HepG2 (cell line): ENCODE data around the gene ANKRD49. TPM values are rescaled to one million over a fixed set of nuclear protein-coding genes. Genes with fewer than 3 reads are reported as not detected.

ENCODE experiments used
- ATAC-seq: fragments of 200-7000 bp; cut with Tn5 transposase; 3 replicates; pipeline ENCODE4 v1.9.1; 2020; ENCODE audit warnings: mild to moderate bottlenecking, moderate library complexity
- BruUV-seq: library from RNA; stranded (reverse); fragments of 400-500 nt; replicated peaks from 2 replicates; lab custom pipeline; 2021; lab: Mats Ljungman, UMichigan
- CTCF ChIA-PET: fragments of 300-600 bp; formaldehyde crosslinking; extraction: SDS; loops from one replicate; lab custom pipeline; 2021; ENCODE audit warnings: low total read pairs, inconsistent platforms, low intra/inter-chr PET ratio; lab: Yijun Ruan, JAX
- POLR2A ChIA-PET: fragments of 350-600 bp; sonication (Branson Sonifier 250); formaldehyde crosslinking; loops from one replicate; lab custom pipeline; 2020; ENCODE audit warnings: antibody characterized with exemption, inconsistent platforms; lab: Yijun Ruan, JAX
- DNase-seq: peaks from one replicate; pipeline ENCODE4 v3.0.0-alpha.2; 2015; ENCODE audit warnings: low spot score
- FAIRE-seq: peaks from 3 replicates; lab custom pipeline; 2011; peaks lifted over from hg19 to GRCh38; lab: Jason Lieb, UNC
- H2AFZ ChIP-seq: one replicate; pipeline ENCODE4 v1.6.1; 2011; ENCODE audit warnings: low read length, inconsistent platforms
- H3K27ac ChIP-seq: fragments of 300-600 bp; 3 replicates; pipeline ENCODE4 v1.8.0; 2011; ENCODE audit warnings: mixed run types, mild to moderate bottlenecking, mixed read lengths, low read length, inconsistent platforms; ENCODE audit not compliant: insufficient read depth; ENCODE audit errors: extremely low read length
- H3K27me3 ChIP-seq, 2 experiments: fragments of 200-600 bp in 1 of 2; 2 replicates in 1 of 2; 3 replicates in 1 of 2; pipeline versions ENCODE4 v1.6.0 to v1.8.0; 2011; ENCODE audit warnings: low read length in 2 of 2, mild to moderate bottlenecking in 2 of 2, moderate library complexity in 2 of 2, inconsistent platforms in 1 of 2; ENCODE audit not compliant: insufficient read depth in 2 of 2, control insufficient read depth in 1 of 2
- H3K36me3 ChIP-seq, 2 experiments: fragments of 200-600 bp in 1 of 2; replicated peaks in 1 of 2; 2 replicates in 1 of 2; 3 replicates in 1 of 2; pipeline versions ENCODE4 v1.5.1 to v1.8.0; 2011; ENCODE audit warnings: low read length in 2 of 2, inconsistent platforms in 1 of 2; ENCODE audit not compliant: insufficient read depth in 2 of 2, control insufficient read depth in 1 of 2
- H3K4me1 ChIP-seq: 2 replicates; pipeline ENCODE4 v1.5.1; 2012; ENCODE audit warnings: low read length, inconsistent platforms; ENCODE audit not compliant: insufficient read depth
- H3K4me2 ChIP-seq: 2 replicates; pipeline ENCODE4 v1.6.0; 2011; ENCODE audit warnings: low read depth, low read length, inconsistent platforms
- H3K4me3 ChIP-seq, 3 experiments: fragments of 200-600 bp in 1 of 3; sonication (generic), shearing (Covaris generic) in 1 of 3; replicated peaks in 1 of 3; 2 replicates each; pipeline ENCODE4 v1.5.1; 2011 to 2016; ENCODE audit warnings: low read length in 3 of 3, inconsistent platforms in 2 of 3, low read depth in 2 of 3, mild to moderate bottlenecking in 2 of 3, control low read depth in 1 of 3, mixed read lengths in 1 of 3; ENCODE audit not compliant: insufficient read depth in 1 of 3
- H3K79me2 ChIP-seq: one replicate; pipeline ENCODE4 v1.6.1; 2011; ENCODE audit warnings: low read length, inconsistent platforms; ENCODE audit not compliant: insufficient read depth
- H3K9ac ChIP-seq: 2 replicates; pipeline ENCODE4 v1.6.0; 2011; ENCODE audit warnings: mild to moderate bottlenecking, low read depth, low read length, inconsistent platforms; ENCODE audit not compliant: insufficient read depth
- H3K9me3 ChIP-seq: 2 replicates; pipeline ENCODE4 v1.5.1; 2012; ENCODE audit warnings: mild to moderate bottlenecking, low read length
- H4K20me1 ChIP-seq: 2 replicates; pipeline ENCODE4 v1.6.0; 2011; ENCODE audit warnings: inconsistent platforms, mild to moderate bottlenecking, low read length, moderate library complexity; ENCODE audit not compliant: insufficient read depth
- MAFF ChIP-seq: IDR thresholded peaks from 2 replicates; pipeline ENCODE4 v1.6.1; 2011; ENCODE audit warnings: low read depth, low read length, improper control_type of control experiment
- MAFK ChIP-seq, 2 experiments: IDR thresholded peaks in 1 of 2; conservative IDR thresholded peaks in 1 of 2; 2 replicates each; pipeline ENCODE4 v1.6.1; 2011; ENCODE audit warnings: improper control_type of control experiment in 2 of 2, low read length in 2 of 2
- STAG1 ChIP-seq: sonication (generic); formaldehyde crosslinking; IDR thresholded peaks from 2 replicates; pipeline ENCODE4 v1.4.0; 2020; ENCODE audit warnings: missing genetic modification reagents
- TAF15 ChIP-seq: fragments of 200-400 bp; formaldehyde crosslinking; IDR thresholded peaks from one replicate; pipeline ENCODE4 v1.6.1; 2018; ENCODE audit warnings: mild to moderate bottlenecking, low read depth, low read length; ENCODE audit not compliant: poor library complexity, severe bottlenecking
- ZNF335 ChIP-seq: sonication (generic); formaldehyde crosslinking; IDR thresholded peaks from 2 replicates; pipeline ENCODE4 v1.4.0; 2020; ENCODE audit warnings: missing genetic modification reagents
- WGBS: methylation state at CpG from one replicate; pipeline ENCODE4 v1.1.6; 2017; ENCODE audit warnings: low lambda C conversion rate; 5-methylcytosine and 5-hydroxymethylcytosine counted together
- in situ Hi-C: cut with HindIII; loops from 2 replicates; pipeline ENCODE4 v1.10.0; 2017; ENCODE audit warnings: low pct_unique_long_range_greater_than_20kb; ENCODE audit not compliant: extremely low pct_ligation_motif_present
- intact Hi-C: fragments of 100-400 bp; cut with micrococcal nuclease; formaldehyde crosslinking; loops from one replicate; pipeline ENCODE4 v1.10.0; 2022; ENCODE audit not compliant: unreplicated experiment
- polyA plus RNA-seq, 8 experiments: library from polyadenylated mRNA; depleted of rRNA in 3 of 8; stranded (reverse) in 7 of 8; unstranded in 1 of 8; fragments of >200 nt; fragmentation: Illumina TruSeq in 4 of 8; extraction: Trizol in 4 of 8; gene quantifications; 2 replicates each; pipeline versions ENCODE4 v1.2.1 to v1.2.3, GENCODE V29; 2011 to 2016; ENCODE audit warnings: low read depth in 4 of 8, missing spikeins in 1 of 8, mixed read lengths in 1 of 8; ENCODE audit not compliant: insufficient read depth in 1 of 8
- total RNA-seq, 5 experiments: library from RNA; depleted of rRNA; stranded (reverse); fragments of >200 nt; fragmentation: Illumina TruSeq; extraction: Trizol; gene quantifications; 2 replicates each; pipeline ENCODE4 v1.2.3, GENCODE V29; 2016; ENCODE audit warnings: low read depth in 1 of 5
- TF ChIP-seq, protein P1 (sequence below): sonication (generic); formaldehyde crosslinking; IDR thresholded peaks from 2 replicates; pipeline ENCODE4 v1.5.0; 2020; ENCODE audit warnings: mild to moderate bottlenecking, missing genetic modification reagents, moderate library complexity
- TF ChIP-seq, protein P2 (sequence below): IDR thresholded peaks from 2 replicates; pipeline ENCODE4 v1.6.1; 2012; ENCODE audit warnings: low read depth, low read length, improper control_type of control experiment

Gene ANKRD49
- total and polyA plus RNA-seq, 2 of the 13 experiments (the other 11 are each of a cell fraction or from before 2014, with no cell fraction given) = 14.2 to 14.3 TPM

DNA sequence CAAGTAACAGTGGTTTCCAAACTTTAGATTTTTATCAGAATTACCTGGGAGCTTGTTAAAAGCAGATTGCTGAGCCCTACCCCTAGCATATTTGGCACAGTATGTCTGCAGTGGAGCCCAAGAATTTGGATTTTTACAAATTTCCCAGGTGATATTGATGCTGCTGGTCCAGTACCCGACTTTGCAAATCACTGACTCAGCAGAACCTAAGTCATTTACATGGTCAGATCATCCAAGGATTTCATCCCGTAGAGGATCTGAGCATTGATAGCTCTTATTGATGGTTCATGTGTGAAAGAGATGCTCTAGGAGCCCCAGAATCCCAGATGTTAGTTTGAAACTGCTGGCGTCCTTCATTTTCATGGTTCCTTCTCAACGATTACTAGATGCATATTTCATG is 24.5 kb downstream of the ANKRD49 start:
- Histone ChIP-seq H3K36me3 (no peaks in the 10 kb centered on the region), H3K79me2 (no peaks in the 10 kb centered on the region), H3K9ac (no peak overlapping the region), H3K27me3 (no peaks in the 10 kb centered on the region), H3K4me3 (no peak overlapping the region), H2AFZ (no peak overlapping the region), H3K27ac (no peak overlapping the region), H3K4me2 (no peak overlapping the region), H3K9me3 (no peaks in the 10 kb centered on the region), H4K20me1 (no peaks in the 10 kb centered on the region), H3K4me1 (peaks cover 33% of the 10 kb centered on the region)
- no TSS peak for BruUV-seq
- DNase-seq (no peak), FAIRE-seq (no peak), ATAC-seq (no peak)
- ChIA-PET POLR2A (no interaction called here), CTCF (no interaction called here)
- intact Hi-C loops = loop anchor here (10.0 kb wide), 1 partner anchor 547 kb away; the partner anchor contains the start of gene SRSF8
- TF ChIP-seq TAF15 (no peak), MAFF (peak; percentile 93), MAFK (conservative IDR thresholded peaks at IDR 0.05 in 1 of 2, IDR thresholded peaks at IDR 0.05 in 1 of 2; ENCODE audit: low read length in 2 of 2) (peak; percentile 87 to 95)
- in situ Hi-C loops = loop anchor here (5.0 kb wide), 1 partner anchor 79 kb away; no protein-coding TSS in a partner anchor
- 28% methylated on average over 4 of the region's 4 CpGs for WGBS

DNA sequence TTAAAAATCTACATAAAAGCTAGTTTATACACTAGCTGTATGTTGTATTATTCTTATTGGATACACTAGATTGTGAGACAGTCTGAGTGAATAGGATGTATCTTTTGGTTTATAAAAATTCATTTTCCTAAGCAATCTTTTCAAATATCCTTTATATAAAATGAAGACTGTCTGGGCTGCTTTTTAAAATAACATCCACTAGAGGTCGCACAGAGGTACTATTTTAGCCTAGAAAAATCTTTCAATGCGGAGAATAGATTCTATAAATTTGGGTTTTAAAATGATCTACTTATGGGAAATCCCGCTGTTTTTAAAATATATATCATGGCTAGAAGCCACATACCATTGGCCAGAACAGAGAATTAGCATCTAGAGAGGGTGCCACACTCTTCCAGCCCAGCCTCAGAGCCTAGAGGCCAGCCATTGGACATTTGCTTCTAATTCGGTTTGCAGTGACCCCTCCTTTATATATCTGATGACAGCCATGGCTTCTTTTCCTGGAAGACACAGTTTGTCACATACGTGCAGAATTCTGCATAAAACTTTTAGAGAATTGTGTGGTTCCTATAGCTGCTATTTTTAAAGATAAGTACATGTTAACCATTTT is 25.8 kb downstream of the ANKRD49 start:
- TF ChIP-seq ZNF335 (no peak), STAG1 (CRISPR knock-in tag) (0 out of 2 replicates have a peak, but pooled peaks have one; percentile 32)
- TF ChIP-seq, protein P1, sequence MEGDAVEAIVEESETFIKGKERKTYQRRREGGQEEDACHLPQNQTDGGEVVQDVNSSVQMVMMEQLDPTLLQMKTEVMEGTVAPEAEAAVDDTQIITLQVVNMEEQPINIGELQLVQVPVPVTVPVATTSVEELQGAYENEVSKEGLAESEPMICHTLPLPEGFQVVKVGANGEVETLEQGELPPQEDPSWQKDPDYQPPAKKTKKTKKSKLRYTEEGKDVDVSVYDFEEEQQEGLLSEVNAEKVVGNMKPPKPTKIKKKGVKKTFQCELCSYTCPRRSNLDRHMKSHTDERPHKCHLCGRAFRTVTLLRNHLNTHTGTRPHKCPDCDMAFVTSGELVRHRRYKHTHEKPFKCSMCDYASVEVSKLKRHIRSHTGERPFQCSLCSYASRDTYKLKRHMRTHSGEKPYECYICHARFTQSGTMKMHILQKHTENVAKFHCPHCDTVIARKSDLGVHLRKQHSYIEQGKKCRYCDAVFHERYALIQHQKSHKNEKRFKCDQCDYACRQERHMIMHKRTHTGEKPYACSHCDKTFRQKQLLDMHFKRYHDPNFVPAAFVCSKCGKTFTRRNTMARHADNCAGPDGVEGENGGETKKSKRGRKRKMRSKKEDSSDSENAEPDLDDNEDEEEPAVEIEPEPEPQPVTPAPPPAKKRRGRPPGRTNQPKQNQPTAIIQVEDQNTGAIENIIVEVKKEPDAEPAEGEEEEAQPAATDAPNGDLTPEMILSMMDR (CRISPR knock-in tag) = peak; percentile 43
- TF ChIP-seq, protein P2, sequence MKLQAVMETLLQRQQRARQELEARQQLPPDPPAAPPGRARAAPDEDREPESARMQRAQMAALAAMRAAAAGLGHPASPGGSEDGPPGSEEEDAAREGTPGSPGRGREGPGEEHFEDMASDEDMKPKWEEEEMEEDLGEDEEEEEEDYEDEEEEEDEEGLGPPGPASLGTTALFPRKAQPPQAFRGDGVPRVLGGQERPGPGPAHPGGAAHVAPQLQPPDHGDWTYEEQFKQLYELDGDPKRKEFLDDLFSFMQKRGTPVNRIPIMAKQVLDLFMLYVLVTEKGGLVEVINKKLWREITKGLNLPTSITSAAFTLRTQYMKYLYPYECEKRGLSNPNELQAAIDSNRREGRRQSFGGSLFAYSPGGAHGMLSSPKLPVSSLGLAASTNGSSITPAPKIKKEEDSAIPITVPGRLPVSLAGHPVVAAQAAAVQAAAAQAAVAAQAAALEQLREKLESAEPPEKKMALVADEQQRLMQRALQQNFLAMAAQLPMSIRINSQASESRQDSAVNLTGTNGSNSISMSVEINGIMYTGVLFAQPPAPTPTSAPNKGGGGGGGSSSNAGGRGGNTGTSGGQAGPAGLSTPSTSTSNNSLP = peak; percentile 38; the same call in 1 of the 2 replicates
- H4K20me1 ChIP-seq = no peaks in the 10 kb centered on the region
- POLR2A ChIA-PET = no interaction called here
- H3K9me3 ChIP-seq = no peaks in the 10 kb centered on the region
- no peak for FAIRE-seq
- no peak for ATAC-seq
- no peak overlapping the region for H3K4me3 ChIP-seq
- CTCF ChIA-PET = interaction anchor here (1.8 kb wide), 1 partner anchor 83 kb away, joined by 8 read pairs; no protein-coding TSS in a partner anchor
- H3K27me3 ChIP-seq = no peaks in the 10 kb centered on the region
- BruUV-seq = no TSS peak
- peaks cover 23% of the 10 kb centered on the region for H3K4me1 ChIP-seq
- no peak overlapping the region for H2AFZ ChIP-seq
- intact Hi-C loops (loop anchor here (1.0 to 10.0 kb wide), 2 partner anchors 84 to 545 kb away; partner anchors contain the start of gene SRSF8), in situ Hi-C loops (loop anchor here (5.0 kb wide), 1 partner anchor 78 kb away; no protein-coding TSS in a partner anchor)
- WGBS = 21% methylated on average over 5 of the region's 5 CpGs
- DNase-seq = no peak
- H3K9ac ChIP-seq = no peak overlapping the region
- H3K27ac ChIP-seq = no peak overlapping the region
- H3K79me2 ChIP-seq = no peaks in the 10 kb centered on the region
- no peak overlapping the region for H3K4me2 ChIP-seq
- H3K36me3 ChIP-seq = no peaks in the 10 kb centered on the region
